ENCODE data around the gene FGF13. TPM values are rescaled to one million over a fixed set of nuclear protein-coding genes. Genes with fewer than 3 reads are reported as not detected.

Gene FGF13
- total RNA-seq: not detected

- H3K36me3 Mint-ChIP-seq: peaks cover 0 to 9% of the 10 kb centered on the region in 2 donors
- ATAC-seq: peak in 1 of 2 donors; percentile 41
- no peak within 1 kb of the TSS for H3K27ac Mint-ChIP-seq
- H3K9me3 Mint-ChIP-seq: no peaks in the 10 kb centered on the region
- no peak for DNase-seq (ENCODE audit: low spot score in 2 of 2)
Observed at GRCh38 chrX:138711399-138712347, at the start of gene FGF13. Gene FGF13, minus strand, starts transcription at chrX:138711717. Its CDS starts 714 bp downstream, at chrX:138711003.

- no peaks in the 10 kb centered on the region for H3K36me3 Mint-ChIP-seq
- no peaks in the 10 kb centered on the region for H3K9me3 Mint-ChIP-seq
- DNase-seq (ENCODE audit: low spot score in 2 of 2) (no peak), ATAC-seq (no peak)
- no peak overlapping the region for H3K27ac Mint-ChIP-seq
Observed at GRCh38 chrX:138759217-138759943, 47.9 kb upstream of the FGF13 start.

GRCh38 chrX:138756234-138756633 lies 44.7 kb upstream of the FGF13 start:
- H3K36me3 Mint-ChIP-seq: no peaks in the 10 kb centered on the region
- H3K27ac Mint-ChIP-seq: no peak overlapping the region

GRCh38 chrX:138754861-138755260 lies 43.3 kb upstream of the FGF13 start:
- Mint-ChIP-seq H3K9me3 (no peaks in the 10 kb centered on the region), H3K27ac (no peak overlapping the region), H3K36me3 (no peaks in the 10 kb centered on the region)
- DNase-seq (ENCODE audit: low spot score in 2 of 2) (no peak), ATAC-seq (no peak)

More at GRCh38 chrX:138756234-138756633, 44.7 kb upstream of the FGF13 start:
- H3K9me3 Mint-ChIP-seq: no peaks in the 10 kb centered on the region
- no peak for DNase-seq (ENCODE audit: low spot score in 2 of 2)
- no peak for ATAC-seq

GRCh38 chrX:138748480-138748879 lies 37.0 kb upstream of the FGF13 start:
- DNase-seq (ENCODE audit: low spot score in 2 of 2) (no peak), ATAC-seq (no peak)
- Mint-ChIP-seq H3K27ac (no peak overlapping the region), H3K36me3 (no peaks in the 10 kb centered on the region), H3K9me3 (no peaks in the 10 kb centered on the region)

GRCh38 chrX:138745196-138745595 lies 33.7 kb upstream of the FGF13 start:
- Mint-ChIP-seq H3K27ac (no peak overlapping the region), H3K36me3 (no peaks in the 10 kb centered on the region), H3K9me3 (no peaks in the 10 kb centered on the region)
- DNase-seq (ENCODE audit: low spot score in 2 of 2): peak in 1 of 2 donors; percentile 19
- no peak for ATAC-seq

GRCh38 chrX:138742217-138742616 lies 30.7 kb upstream of the FGF13 start:
- Mint-ChIP-seq H3K27ac (no peak overlapping the region), H3K36me3 (no peaks in the 10 kb centered on the region), H3K9me3 (no peaks in the 10 kb centered on the region)
- DNase-seq (ENCODE audit: low spot score in 2 of 2) (no peak), ATAC-seq (no peak)

GRCh38 chrX:138740341-138740740 lies 28.8 kb upstream of the FGF13 start:
- no peaks in the 10 kb centered on the region for H3K36me3 Mint-ChIP-seq
- no peaks in the 10 kb centered on the region for H3K9me3 Mint-ChIP-seq
- DNase-seq (ENCODE audit: low spot score in 2 of 2) (no peak), ATAC-seq (no peak)
- H3K27ac Mint-ChIP-seq: no peak overlapping the region

GRCh38 chrX:138723301-138723700 lies 11.8 kb upstream of the FGF13 start:
- ATAC-seq: no peak
- DNase-seq (ENCODE audit: low spot score in 2 of 2): no peak
- H3K27ac Mint-ChIP-seq: no peak overlapping the region
- H3K36me3 Mint-ChIP-seq: no peaks in the 10 kb centered on the region
- H3K9me3 Mint-ChIP-seq: no peaks in the 10 kb centered on the region

- Mint-ChIP-seq H3K27ac (no peak overlapping the region), H3K9me3 (no peaks in the 10 kb centered on the region), H3K36me3 (no peaks in the 10 kb centered on the region)
- DNase-seq (ENCODE audit: low spot score in 2 of 2): no peak
- ATAC-seq: no peak
Observed at GRCh38 chrX:138719396-138719795, 7.9 kb upstream of the FGF13 start.

- H3K27ac Mint-ChIP-seq: no peak overlapping the region
- ATAC-seq: no peak
Observed at GRCh38 chrX:138718941-138719340, 7.4 kb upstream of the FGF13 start.

GRCh38 chrX:138710866-138711341 lies 613 bp downstream of the FGF13 start:
- H3K36me3 Mint-ChIP-seq: peaks cover 0 to 9% of the 10 kb centered on the region in 2 donors
- no peak for ATAC-seq
- H3K9me3 Mint-ChIP-seq: no peaks in the 10 kb centered on the region
- no peak overlapping the region for H3K27ac Mint-ChIP-seq
- no peak for DNase-seq (ENCODE audit: low spot score in 2 of 2)

More at GRCh38 chrX:138718941-138719340, 7.4 kb upstream of the FGF13 start:
- no peak for DNase-seq (ENCODE audit: low spot score in 2 of 2)
- no peaks in the 10 kb centered on the region for H3K9me3 Mint-ChIP-seq
- no peaks in the 10 kb centered on the region for H3K36me3 Mint-ChIP-seq

GRCh38 chrX:138709886-138710791 lies 1.4 kb downstream of the FGF13 start:
- DNase-seq (ENCODE audit: low spot score in 2 of 2) (no peak), ATAC-seq (no peak)
- no peak overlapping the region for H3K27ac Mint-ChIP-seq
- H3K9me3 Mint-ChIP-seq: no peaks in the 10 kb centered on the region
- H3K36me3 Mint-ChIP-seq: peaks cover 0 to 9% of the 10 kb centered on the region in 2 donors

GRCh38 chrX:138708268-138708667 lies 3.2 kb downstream of the FGF13 start:
- ATAC-seq: no peak
- peaks cover 0 to 8% of the 10 kb centered on the region in 2 donors for H3K36me3 Mint-ChIP-seq

GRCh38 chrX:138704596-138704995 lies 6.9 kb downstream of the FGF13 start:
- Mint-ChIP-seq H3K36me3 (no peaks in the 10 kb centered on the region), H3K9me3 (no peaks in the 10 kb centered on the region), H3K27ac (no peak overlapping the region)
- no peak for DNase-seq (ENCODE audit: low spot score in 2 of 2)
- ATAC-seq: no peak

More at GRCh38 chrX:138708268-138708667, 3.2 kb downstream of the FGF13 start:
- DNase-seq (ENCODE audit: low spot score in 2 of 2): no peak
- Mint-ChIP-seq H3K27ac (no peak overlapping the region), H3K9me3 (no peaks in the 10 kb centered on the region)

GRCh38 chrX:138704101-138704500 lies 7.4 kb downstream of the FGF13 start:
- DNase-seq (ENCODE audit: low spot score in 2 of 2) (no peak), ATAC-seq (no peak)
- Mint-ChIP-seq H3K27ac (no peak overlapping the region), H3K36me3 (no peaks in the 10 kb centered on the region), H3K9me3 (peaks cover 0 to 4% of the 10 kb centered on the region in 2 donors)

Data from activated naive CD4-positive, alpha-beta T cell treated with anti-CD3 and anti-CD28 coated beads, Interleukin-2, amount 50 U/mL, for 72 hours (primary cell).